Activated CD8-positive, alpha-beta memory T cell treated with anti-CD3 and anti-CD28 coated beads for 36 hours (primary cell): ENCODE data around the gene TSPOAP1. TPM values are rescaled to one million over a fixed set of nuclear protein-coding genes. Genes with fewer than 3 reads are reported as not detected.

Source experiments
- CTCF ChIA-PET: fragments of 350-600 bp; sonication (Branson Sonifier 250); formaldehyde crosslinking; loops from one replicate; lab custom pipeline; 2021; ENCODE audit warnings: antibody characterized with exemption; lab: Charles Lee
- POLR2A ChIA-PET: fragments of 350-600 bp; sonication (Branson Sonifier 250); formaldehyde crosslinking; loops from one replicate; lab custom pipeline; 2021; ENCODE audit warnings: antibody characterized with exemption; lab: Charles Lee
- total RNA-seq, 2 experiments: library from RNA; stranded (reverse); gene quantifications; one replicate each; pipeline ENCODE4 v1.2.3, GENCODE V29; 2021

TSPOAP1 gene
- total RNA-seq, 2 experiments from 2014 or later, result 7.2 to 7.3 TPM

GRCh38 chr17:58268774-58269556, 59.6 kb downstream of the TSPOAP1 start:
- POLR2A ChIA-PET, result no interaction called here
- CTCF ChIA-PET, result interaction anchor here (1.5 kb wide), 1 partner anchor 37 kb away, joined by 3 read pairs; no protein-coding TSS in a partner anchor

DNA sequence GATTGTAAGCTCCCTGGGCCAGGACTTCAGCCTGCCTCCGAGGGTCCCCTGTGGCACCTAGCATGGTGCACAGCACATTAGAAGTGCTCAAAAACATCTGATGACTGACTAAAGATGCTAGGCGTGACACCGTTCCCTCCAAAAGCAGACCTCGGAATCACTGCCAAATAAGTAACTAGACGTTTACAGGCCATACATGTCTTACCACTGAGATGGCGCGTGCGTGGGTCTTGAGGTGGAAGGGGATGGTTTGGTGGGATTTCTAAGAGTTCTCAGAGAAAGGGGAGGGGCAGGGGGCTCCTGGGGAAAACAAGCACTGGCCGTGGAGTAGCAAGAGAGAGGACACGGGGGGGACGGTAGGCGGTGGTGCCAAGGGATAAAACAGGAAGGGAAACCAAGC, 60.3 kb downstream of the TSPOAP1 start:
- ChIA-PET CTCF (no interaction called here), POLR2A (no interaction called here)

GRCh38 chr17:58267347-58268324, 61.0 kb downstream of the TSPOAP1 start:
- CTCF ChIA-PET, result no interaction called here
- POLR2A ChIA-PET, result no interaction called here

GRCh38 chr17:58265902-58266875, 62.4 kb downstream of the TSPOAP1 start:
- CTCF ChIA-PET, result interaction anchor here (3.2 kb wide), 1 partner anchor 16 kb away, joined by 12 read pairs; no protein-coding TSS in a partner anchor
- POLR2A ChIA-PET, result no interaction called here

- CTCF ChIA-PET, result interaction anchor here (3.2 kb wide), 1 partner anchor 16 kb away, joined by 12 read pairs; no protein-coding TSS in a partner anchor
- POLR2A ChIA-PET, result no interaction called here
Observed at GRCh38 chr17:58265271-58265670, 63.3 kb downstream of the TSPOAP1 start.

DNA sequence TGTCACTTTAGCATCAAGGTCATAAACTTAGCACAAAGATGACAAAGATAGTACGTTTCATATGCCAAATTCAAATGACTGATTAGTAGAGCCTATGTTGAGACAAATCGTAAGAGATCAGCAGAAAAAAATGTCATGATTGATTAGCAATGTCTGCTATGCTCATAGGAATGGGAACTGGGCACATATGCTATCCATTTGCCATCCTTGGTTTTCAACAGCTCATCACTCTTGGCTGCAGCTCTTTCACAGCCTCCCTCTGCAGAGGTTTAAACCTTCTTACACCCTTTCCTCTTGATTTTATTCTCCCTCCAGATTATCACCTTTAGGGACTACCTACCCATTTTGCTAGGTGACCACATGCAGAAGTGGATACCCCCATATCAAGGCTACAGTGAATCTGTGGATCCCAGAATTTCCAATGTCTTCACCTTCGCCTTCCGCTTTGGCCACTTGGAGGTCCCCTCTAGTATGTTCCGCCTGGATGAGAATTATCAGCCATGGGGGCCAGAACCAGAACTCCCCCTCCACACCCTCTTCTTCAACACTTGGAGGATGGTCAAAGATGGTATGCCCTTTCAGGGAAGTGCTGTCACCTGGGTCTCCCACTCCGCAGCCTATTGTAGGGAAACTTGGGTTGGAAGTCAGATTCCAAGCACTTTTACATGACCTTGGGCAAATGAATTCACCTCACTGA, 64.0 kb downstream of the TSPOAP1 start:
- CTCF ChIA-PET, result interaction anchor here (3.2 kb wide), 1 partner anchor 15 kb away, joined by 12 read pairs; no protein-coding TSS in a partner anchor
- POLR2A ChIA-PET, result no interaction called here

- CTCF ChIA-PET, result interaction anchor here (3.2 kb wide), 1 partner anchor 14 kb away, joined by 12 read pairs; no protein-coding TSS in a partner anchor
- POLR2A ChIA-PET, result no interaction called here
Observed at GRCh38 chr17:58263773-58264172, 64.8 kb downstream of the TSPOAP1 start.

GRCh38 chr17:58262149-58262548, 66.4 kb downstream of the TSPOAP1 start:
- CTCF ChIA-PET, result interaction anchor here (1.0 kb wide), 1 partner anchor 12 kb away, joined by 3 read pairs; no protein-coding TSS in a partner anchor
- POLR2A ChIA-PET, result no interaction called here

DNA sequence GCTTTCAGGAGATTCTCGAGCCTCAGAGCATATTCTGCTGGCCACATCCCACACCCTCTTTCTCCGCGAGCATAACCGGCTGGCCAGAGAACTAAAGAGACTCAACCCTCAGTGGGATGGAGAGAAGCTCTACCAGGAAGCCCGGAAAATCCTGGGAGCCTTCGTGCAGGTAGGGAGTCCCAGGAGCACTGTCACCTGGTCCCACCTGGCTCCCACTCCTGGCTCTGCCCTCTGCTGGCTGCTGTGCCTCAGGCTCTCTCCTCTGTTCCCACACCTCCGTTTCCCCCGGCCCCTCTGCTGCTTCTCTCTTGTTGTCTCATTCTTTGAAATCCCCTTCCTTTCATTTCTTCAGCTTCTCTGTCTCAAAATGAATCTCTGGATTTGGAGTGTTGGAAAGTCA, 73.8 kb downstream of the TSPOAP1 start:
- ChIA-PET CTCF (no interaction called here), POLR2A (no interaction called here)

DNA sequence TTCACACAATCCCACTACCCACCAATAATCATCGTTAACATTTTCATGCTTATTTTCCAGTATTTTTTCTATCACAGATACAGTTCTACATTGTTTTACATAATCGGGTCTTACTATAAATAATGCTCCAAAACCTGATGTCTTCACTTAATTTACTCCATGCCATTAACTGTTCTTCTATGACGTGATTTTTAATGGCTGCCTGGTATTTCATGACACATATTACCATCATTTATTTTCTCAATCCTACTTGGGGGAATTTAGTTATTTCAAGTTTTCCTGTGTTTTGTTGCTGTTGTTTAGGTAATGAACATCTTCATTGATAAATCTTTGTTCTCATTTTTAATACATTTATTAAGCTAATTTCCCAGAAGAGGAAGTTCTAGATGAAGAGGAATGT, 75.5 kb downstream of the TSPOAP1 start:
- ChIA-PET CTCF (interaction anchor here (0.7 kb wide), 1 partner anchor 172 kb away, joined by 4 read pairs; no protein-coding TSS in a partner anchor), POLR2A (no interaction called here)

- POLR2A ChIA-PET, result no interaction called here
- CTCF ChIA-PET, result interaction anchor here (0.7 kb wide), 1 partner anchor 173 kb away, joined by 4 read pairs; no protein-coding TSS in a partner anchor
Observed at GRCh38 chr17:58252141-58252540, 76.5 kb downstream of the TSPOAP1 start.

Other genes starting within 250 kb of the TSPOAP1 start
- gene DYNLL2, start 245.4 kb downstream of the TSPOAP1 start, total RNA-seq, result 10 to 100 TPM; 36.1 to 36.5 TPM
- under 1 TPM; 0.08 to 0.15 TPM for gene OR4D1, start 180.4 kb downstream of the TSPOAP1 start, total RNA-seq
- not detected for gene OR4D2, start 161.8 kb downstream of the TSPOAP1 start, total RNA-seq
- not detected for gene EPX, start 136.1 kb downstream of the TSPOAP1 start, total RNA-seq
- gene MKS1, start 109.5 kb downstream of the TSPOAP1 start, total RNA-seq, result 10 to 100 TPM; 26.4 to 31.8 TPM
- not detected for gene LPO, start 90.2 kb downstream of the TSPOAP1 start, total RNA-seq
- gene MPO, start 47.9 kb downstream of the TSPOAP1 start, total RNA-seq, result not detected
- 100 to 1,000 TPM; 128 to 143 TPM for gene SUPT4H1, start 23.4 kb upstream of the TSPOAP1 start, total RNA-seq
- under 1 TPM; 0.67 to 0.78 TPM for gene RNF43, start 88.7 kb upstream of the TSPOAP1 start, total RNA-seq
- 1 to 10 TPM; 4.5 to 5.1 TPM for gene HSF5, start 159.6 kb upstream of the TSPOAP1 start, total RNA-seq
- 10 to 100 TPM; 84.3 to 88.7 TPM for gene MTMR4, start 185.8 kb upstream of the TSPOAP1 start, total RNA-seq